ENCODE measurements around the gene ACTL6B. TPM values are rescaled to one million over a fixed set of nuclear protein-coding genes. Genes with fewer than 3 reads are reported as not detected.

Gene ACTL6B
- total and polyA plus RNA-seq, 8 donors = 0.23 to 7.7 (median 0.62) TPM

DNA sequence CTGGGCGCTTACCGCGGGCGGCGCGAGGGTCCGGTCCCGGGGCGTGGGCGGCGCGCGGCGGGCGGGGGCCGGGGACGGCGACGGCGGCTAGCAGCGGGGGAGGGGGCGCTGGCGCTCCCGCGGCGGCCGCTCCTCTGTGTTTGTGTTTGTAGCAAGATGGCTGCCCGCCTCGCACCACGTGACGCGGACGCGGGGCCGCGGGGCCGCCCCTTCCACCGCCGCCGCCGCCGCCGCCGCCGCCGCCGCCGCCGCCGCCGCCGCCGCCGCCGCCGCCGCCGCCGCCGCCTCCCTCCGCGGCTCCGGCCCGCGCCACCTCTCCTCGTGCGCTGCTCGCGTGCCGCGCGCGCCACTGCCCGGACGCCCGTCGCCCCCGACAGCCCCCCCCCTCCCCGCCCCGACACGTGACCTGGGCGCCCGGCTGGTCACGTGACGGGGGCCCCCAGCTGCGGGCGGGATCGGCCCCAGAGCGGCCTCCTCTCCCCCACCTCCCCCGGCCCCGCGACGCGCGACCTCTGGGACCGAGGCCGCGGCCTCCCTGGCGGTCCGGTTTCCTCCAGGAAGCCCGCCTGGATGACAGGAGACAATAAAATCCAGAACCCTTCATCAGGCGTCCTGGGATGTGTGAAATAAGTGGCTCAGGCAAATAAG lies 38.0 kb upstream of the ACTL6B start, which contains the start of gene GIGYF1:
TSS of gene GIGYF1 (minus strand) at position 153 of the 648 bp plus-strand sequence. CDS start 6,012 bp downstream, outside the sequence.
- FAIRE-seq (no peak), ATAC-seq (peak; percentile 35 to 65 (median 60)), DNase-seq (peak; percentile 68 to 88 (median 78))
- intact Hi-C loops (cut with DNase I) = loop anchor here in 1 of 3 donors (5.0 kb wide), 1 partner anchor 132 kb away; no protein-coding TSS in a partner anchor
- Histone ChIP-seq H3K36me3 (no peaks in the 10 kb centered on the region), H3K4me3 (peak within 1 kb of the TSS; percentile 67 to 97 (median 94)), H3K27me3 (no peaks in the 10 kb centered on the region), H3K4me1 (peaks cover 10 to 17% (median 14%) of the 10 kb centered on the region in 3 donors), H3K9me3 (no peaks in the 10 kb centered on the region), H3K27ac (peak within 1 kb of the TSS; percentile 51 to 71 (median 66))
- TF ChIP-seq, protein P1, sequence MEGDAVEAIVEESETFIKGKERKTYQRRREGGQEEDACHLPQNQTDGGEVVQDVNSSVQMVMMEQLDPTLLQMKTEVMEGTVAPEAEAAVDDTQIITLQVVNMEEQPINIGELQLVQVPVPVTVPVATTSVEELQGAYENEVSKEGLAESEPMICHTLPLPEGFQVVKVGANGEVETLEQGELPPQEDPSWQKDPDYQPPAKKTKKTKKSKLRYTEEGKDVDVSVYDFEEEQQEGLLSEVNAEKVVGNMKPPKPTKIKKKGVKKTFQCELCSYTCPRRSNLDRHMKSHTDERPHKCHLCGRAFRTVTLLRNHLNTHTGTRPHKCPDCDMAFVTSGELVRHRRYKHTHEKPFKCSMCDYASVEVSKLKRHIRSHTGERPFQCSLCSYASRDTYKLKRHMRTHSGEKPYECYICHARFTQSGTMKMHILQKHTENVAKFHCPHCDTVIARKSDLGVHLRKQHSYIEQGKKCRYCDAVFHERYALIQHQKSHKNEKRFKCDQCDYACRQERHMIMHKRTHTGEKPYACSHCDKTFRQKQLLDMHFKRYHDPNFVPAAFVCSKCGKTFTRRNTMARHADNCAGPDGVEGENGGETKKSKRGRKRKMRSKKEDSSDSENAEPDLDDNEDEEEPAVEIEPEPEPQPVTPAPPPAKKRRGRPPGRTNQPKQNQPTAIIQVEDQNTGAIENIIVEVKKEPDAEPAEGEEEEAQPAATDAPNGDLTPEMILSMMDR (IDR thresholded peaks at IDR 0.05) = no peak
- WGBS, 2 donors = 0 to 1% methylated on average over 13 to 83 of the region's 102 CpGs

DNA sequence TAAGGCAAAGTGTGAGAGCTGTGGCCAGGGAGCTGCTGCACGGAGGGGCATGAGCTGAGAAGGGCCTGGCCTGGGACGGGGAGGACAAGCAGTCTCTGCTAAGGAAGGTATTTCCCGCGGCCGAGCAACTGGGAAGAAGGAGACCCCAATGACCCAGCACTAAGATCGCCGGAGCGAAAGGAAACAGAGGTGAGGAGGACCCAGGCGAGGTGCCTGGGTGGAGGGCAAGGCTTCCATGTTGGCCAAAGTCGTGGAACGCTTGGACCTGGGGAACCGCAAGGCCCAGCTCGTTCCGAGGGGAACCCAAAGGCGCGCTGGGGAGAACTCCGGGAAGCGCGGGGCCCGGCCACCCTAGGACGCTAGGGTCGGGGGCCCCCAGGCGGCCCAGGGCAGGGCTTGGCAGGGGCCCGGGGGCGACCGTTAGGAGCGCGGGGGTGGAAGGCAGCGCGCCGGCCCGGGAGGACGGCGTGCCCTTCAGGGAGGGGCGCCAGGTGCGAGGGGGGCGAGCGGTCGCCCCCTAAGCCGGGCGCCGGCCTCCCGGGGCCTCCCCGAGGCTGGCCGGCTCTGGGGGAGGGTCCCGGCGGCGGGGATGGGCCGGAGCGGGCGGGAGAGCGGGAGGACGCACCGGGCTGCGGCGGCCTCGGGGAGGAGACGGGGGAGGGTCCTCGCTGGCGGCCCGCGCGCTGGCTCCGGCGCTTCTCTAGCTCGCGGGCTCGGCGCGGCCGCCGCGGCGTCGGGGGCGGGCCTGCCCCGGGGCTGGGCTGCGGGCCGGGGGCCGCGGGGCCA lies 37.3 kb upstream of the ACTL6B start:
- 0 to 1% methylated on average over 55 to 81 of the region's 81 CpGs for WGBS, 2 donors
- no peaks in the 10 kb centered on the region for H3K9me3 ChIP-seq
- peak overlapping the region; percentile 67 to 97 (median 94) for H3K4me3 ChIP-seq
- TF ChIP-seq, protein P1 (IDR thresholded peaks at IDR 0.05) = no peak
- H3K27me3 ChIP-seq = no peaks in the 10 kb centered on the region
- intact Hi-C loops (cut with DNase I) = loop anchor here in 1 of 3 donors (5.0 kb wide), 1 partner anchor 131 kb away; no protein-coding TSS in a partner anchor
- peaks cover 10 to 17% (median 14%) of the 10 kb centered on the region in 3 donors for H3K4me1 ChIP-seq
- H3K27ac ChIP-seq = peak overlapping the region; percentile 22 to 71 (median 66)
- ATAC-seq = peak; percentile 3 to 30 (median 12)
- DNase-seq = peak in 4 of 6 donors; percentile 20 to 77 (median 47)
- peaks cover 0 to 1% (median 0%) of the 10 kb centered on the region in 3 donors for H3K36me3 ChIP-seq
- FAIRE-seq = no peak

DNA sequence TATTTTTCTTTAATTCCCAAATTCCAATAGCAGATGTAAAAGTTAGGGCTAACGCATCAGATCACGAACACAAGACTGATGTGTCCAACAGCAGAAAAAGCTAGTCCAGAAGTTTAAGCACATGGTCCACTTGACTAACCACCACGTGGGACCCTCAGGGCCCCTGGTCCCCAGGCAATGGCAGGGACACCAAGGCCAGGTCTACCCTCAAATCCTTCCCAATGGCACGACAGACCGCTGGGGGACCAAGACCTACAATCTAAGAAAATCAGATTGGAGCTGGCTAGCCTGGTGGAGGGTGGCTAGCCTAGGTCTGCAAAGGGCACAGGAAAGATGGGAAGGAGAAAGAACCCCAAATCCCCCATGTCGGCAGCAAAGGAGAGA lies 36.3 kb upstream of the ACTL6B start:
- no peak for FAIRE-seq
- H3K27ac ChIP-seq = no peak overlapping the region
- peak overlapping the region in 2 of 4 donors; percentile 92 to 96 for H3K4me3 ChIP-seq
- WGBS, 2 donors = 52 to 62% methylated on average over 6 of the region's 6 CpGs
- H3K36me3 ChIP-seq = peaks cover 0 to 11% (median 9%) of the 10 kb centered on the region in 3 donors
- DNase-seq = no peak
- no peaks in the 10 kb centered on the region for H3K27me3 ChIP-seq
- H3K9me3 ChIP-seq = no peaks in the 10 kb centered on the region
- peaks cover 10 to 17% (median 14%) of the 10 kb centered on the region in 3 donors for H3K4me1 ChIP-seq
- no peak for ATAC-seq
- intact Hi-C loops (cut with DNase I) = loop anchor here in 1 of 3 donors (5.0 kb wide), 1 partner anchor 130 kb away; no protein-coding TSS in a partner anchor
- TF ChIP-seq, protein P1 (IDR thresholded peaks at IDR 0.05) = no peak

DNA sequence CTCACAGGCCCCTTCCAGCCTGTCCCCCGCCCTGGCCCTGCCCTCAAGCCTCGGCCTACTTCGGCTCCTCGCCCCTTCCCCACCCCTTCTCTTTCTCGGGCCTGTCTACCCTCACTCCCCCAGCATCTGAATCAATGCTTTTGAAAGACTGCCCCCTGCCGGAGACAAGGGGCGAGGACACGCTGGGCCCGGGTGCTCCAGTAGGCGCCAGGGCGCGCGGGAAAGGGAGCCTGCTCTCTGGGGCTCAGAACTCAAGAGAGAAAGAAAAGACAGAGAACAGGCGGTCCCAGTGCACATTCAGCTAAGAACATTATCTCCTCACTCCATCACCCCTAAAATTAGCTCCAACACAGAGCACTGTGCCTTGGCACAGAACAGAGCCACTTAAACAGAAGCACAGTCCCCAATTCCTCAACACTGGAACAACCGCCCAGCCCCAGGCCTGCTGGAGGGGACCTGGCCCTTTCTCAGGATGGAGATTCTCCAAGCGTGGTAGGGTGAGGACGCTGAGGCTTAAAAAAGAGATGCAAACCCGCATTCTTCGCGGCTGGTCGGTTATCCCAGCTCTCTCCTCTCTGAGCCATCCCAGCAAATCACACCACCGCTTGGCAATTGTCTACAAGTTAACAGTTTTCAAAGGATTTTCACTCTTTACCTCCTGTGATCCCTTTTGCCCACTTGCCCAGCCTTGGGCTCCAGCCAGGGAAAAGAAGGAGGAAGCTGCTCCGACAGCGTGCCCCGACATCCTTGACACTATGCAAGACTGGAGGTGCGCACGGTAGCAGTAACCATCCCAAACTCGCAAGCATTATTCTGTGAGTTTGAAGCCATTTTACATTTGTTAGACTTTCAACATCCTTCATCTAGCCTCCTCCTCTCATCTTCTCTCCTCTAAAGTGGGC lies 35.7 kb upstream of the ACTL6B start:
- TF ChIP-seq, protein P1 (IDR thresholded peaks at IDR 0.05) = peak; percentile 76 to 95 (median 87)
- Histone ChIP-seq H3K4me1 (peaks cover 10 to 17% (median 14%) of the 10 kb centered on the region in 3 donors), H3K36me3 (peaks cover 0 to 17% (median 14%) of the 10 kb centered on the region in 3 donors), H3K27me3 (no peaks in the 10 kb centered on the region), H3K27ac (no peak overlapping the region), H3K9me3 (no peaks in the 10 kb centered on the region), H3K4me3 (peak overlapping the region in 2 of 4 donors; percentile 92 to 96)
- WGBS, 2 donors = 31 to 32% methylated on average over 27 to 28 of the region's 28 CpGs
- no peak for FAIRE-seq
- peak; percentile 67 to 94 (median 82) for DNase-seq
- intact Hi-C loops (cut with DNase I) = loop anchor here in 2 of 3 donors (2.0 to 5.0 kb wide), 2 partner anchors 15 to 130 kb away; no protein-coding TSS in a partner anchor
- peak; percentile 66 to 89 (median 86) for ATAC-seq
